SK-N-MC (cell line): Measurements from ENCODE around the gene CRTAP.

Experiments
- EZH2 ChIP-seq: fragments of 200-600 bp; sonication (generic); IDR thresholded peaks from one replicate; pipeline ENCODE4 v1.6.1; 2017; ENCODE audit warnings: antibody characterized with exemption
- POLR2AphosphoS5 ChIP-seq: IDR thresholded peaks from 2 replicates; pipeline ENCODE4 v1.6.1; 2012; ENCODE audit warnings: mild to moderate bottlenecking, low read depth, low read length, borderline replicate concordance

DNA sequence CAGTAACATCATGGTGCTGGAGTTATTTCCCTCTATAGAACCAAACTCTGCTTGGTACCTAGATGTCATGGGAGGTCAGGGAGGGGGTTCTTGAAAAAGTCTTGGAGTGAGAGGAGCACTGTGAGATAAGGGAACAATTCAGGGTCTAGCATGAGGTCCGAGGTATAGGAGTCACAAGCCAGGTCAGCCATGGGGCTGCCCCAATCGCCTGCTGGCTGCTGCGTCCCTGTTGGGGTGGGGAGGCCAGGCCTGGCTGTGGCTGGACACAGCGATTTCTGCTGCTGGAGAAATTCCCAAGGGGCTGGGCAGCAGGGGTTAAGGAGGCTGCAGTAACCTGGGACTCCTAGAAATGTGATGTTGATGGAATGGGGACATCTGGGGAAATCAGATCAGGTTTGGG, 59.9 kb downstream of the CRTAP start:
- TF ChIP-seq EZH2 (no peak), POLR2AphosphoS5 (no peak)
